PC-9 (cell line): Measurements from ENCODE around the gene FOXS1. TPM values are rescaled to one million over a fixed set of nuclear protein-coding genes. Genes with fewer than 3 reads are reported as not detected.
"Not testable (repeated sequence)": the region's sequence is repeated elsewhere in the genome, so short reads cannot be mapped to it uniquely, and the experiment has no call there.

ENCODE experiments used
- BruUV-seq: library from RNA; stranded (reverse); fragments of 400-500 nt; replicated peaks from 2 replicates; lab custom pipeline; 2021; lab: Mats Ljungman, UMichigan
- CTCF ChIA-PET: fragments of 300-600 bp; sonication (Branson Sonifier 250); formaldehyde crosslinking; loops from one replicate; lab custom pipeline; 2022; ENCODE audit warnings: antibody characterized with exemption; lab: Charles Lee
- POLR2A ChIA-PET: fragments of 300-600 bp; sonication (Branson Sonifier 250); formaldehyde crosslinking; loops from one replicate; lab custom pipeline; 2022; ENCODE audit warnings: antibody characterized with exemption; ENCODE audit not compliant: unreplicated experiment; lab: Charles Lee
- DNase-seq, 2 experiments: peaks; one replicate each; pipeline versions ENCODE4 v3.0.0 to v3.0.0-alpha.2; 2015 to 2022; ENCODE audit warnings: mixed read lengths in 1 of 2
- H2AFZ ChIP-seq: fragments of 200-600 bp; sonication (generic); 2 replicates; pipeline ENCODE4 v1.8.1; 2017; ENCODE audit warnings: antibody characterized with exemption
- H3F3A ChIP-seq: fragments of 200-600 bp; sonication (generic); 2 replicates; pipeline ENCODE4 v1.8.1; 2017; ENCODE audit warnings: antibody characterized with exemption, mild to moderate bottlenecking, low read depth; ENCODE audit not compliant: insufficient read depth
- H3K27ac ChIP-seq: fragments of 200-600 bp; sonication (generic); 2 replicates; pipeline ENCODE4 v1.6.1; 2016; ENCODE audit warnings: mixed run types
- H3K27me3 ChIP-seq: fragments of 200-600 bp; sonication (generic); 2 replicates; pipeline ENCODE4 v1.6.1; 2016; ENCODE audit warnings: low read depth, mixed run types; ENCODE audit not compliant: insufficient read depth
- H3K36me3 ChIP-seq: fragments of 200-600 bp; sonication (generic); 2 replicates; pipeline ENCODE4 v1.6.1; 2016; ENCODE audit warnings: low read depth, mixed run types
- H3K4me1 ChIP-seq: fragments of 200-600 bp; sonication (generic); replicated peaks from 2 replicates; pipeline ENCODE4 v1.6.1; 2016; ENCODE audit warnings: mixed run types; ENCODE audit not compliant: insufficient read depth
- H3K4me2 ChIP-seq: fragments of 200-600 bp; sonication (generic); 2 replicates; pipeline ENCODE4 v1.6.1; 2017; ENCODE audit warnings: mixed run types
- H3K4me3 ChIP-seq: fragments of 200-600 bp; sonication (generic); 2 replicates; pipeline ENCODE4 v1.6.1; 2016; ENCODE audit warnings: mixed run types
- H3K79me2 ChIP-seq: fragments of 200-600 bp; sonication (generic); 2 replicates; pipeline ENCODE4 v1.6.1; 2017; ENCODE audit warnings: low read depth, mixed run types
- H3K9me2 ChIP-seq: fragments of 200-600 bp; sonication (generic); 2 replicates; pipeline ENCODE4 v1.8.1; 2017; ENCODE audit warnings: mild to moderate bottlenecking; ENCODE audit not compliant: insufficient read depth
- H3K9me3 ChIP-seq: fragments of 200-600 bp; sonication (generic); 2 replicates; pipeline ENCODE4 v1.8.1; 2016; ENCODE audit warnings: low read depth; ENCODE audit not compliant: insufficient read depth
- H4K20me1 ChIP-seq: fragments of 200-600 bp; sonication (generic); 2 replicates; pipeline ENCODE4 v1.8.1; 2017; ENCODE audit not compliant: insufficient read depth
- CTCF ChIP-seq: fragments of 200-600 bp; sonication (generic); conservative IDR thresholded peaks from 2 replicates; pipeline ENCODE4 v1.6.1; 2017; ENCODE audit warnings: mixed run types, antibody characterized with exemption, mild to moderate bottlenecking, moderate library complexity
- EZH2 ChIP-seq: fragments of 200-600 bp; sonication (generic); IDR thresholded peaks from 2 replicates; pipeline ENCODE4 v1.8.0; 2017; ENCODE audit warnings: antibody characterized with exemption, low read depth
- intact Hi-C: fragments of 100-400 bp; cut with micrococcal nuclease; formaldehyde crosslinking; loops from one replicate; pipeline ENCODE4 v1.10.0; 2022; ENCODE audit not compliant: unreplicated experiment
- total RNA-seq: library from RNA; stranded (reverse); gene quantifications from 2 replicates; pipeline ENCODE4 v1.2.3, GENCODE V29; 2021

FOXS1 gene
- total RNA-seq, 1 experiment from 2014 or later: not detected

GRCh38 chr20:31817461-31817860, 27.9 kb downstream of the FOXS1 start:
- no peak for DNase-seq
- intact Hi-C loops: no loop called here
- POLR2A ChIA-PET: no interaction called here
- no TSS peak for BruUV-seq
- Histone ChIP-seq H3F3A (no peaks in the 10 kb centered on the region), H2AFZ (no peak overlapping the region), H3K27me3 (no peaks in the 10 kb centered on the region), H3K9me3 (no peaks in the 10 kb centered on the region), H3K4me1 (no peaks in the 10 kb centered on the region), H3K36me3 (no peaks in the 10 kb centered on the region), H3K4me2 (no peak overlapping the region), H3K27ac (no peak overlapping the region), H4K20me1 (no peaks in the 10 kb centered on the region), H3K79me2 (no peaks in the 10 kb centered on the region), H3K9me2 (no peaks in the 10 kb centered on the region), H3K4me3 (no peak overlapping the region)
- CTCF ChIA-PET: no interaction called here
- TF ChIP-seq CTCF (no peak), EZH2 (no peak)

- Histone ChIP-seq H3K4me3 (no peak overlapping the region), H3K9me2 (no peaks in the 10 kb centered on the region), H3K79me2 (no peaks in the 10 kb centered on the region), H3K36me3 (no peaks in the 10 kb centered on the region), H3K4me1 (no peaks in the 10 kb centered on the region), H2AFZ (no peak overlapping the region), H3K9me3 (no peaks in the 10 kb centered on the region), H4K20me1 (no peaks in the 10 kb centered on the region), H3K27me3 (no peaks in the 10 kb centered on the region), H3F3A (no peaks in the 10 kb centered on the region), H3K27ac (no peak overlapping the region), H3K4me2 (no peak overlapping the region)
- intact Hi-C loops: no loop called here
- BruUV-seq: no TSS peak
- DNase-seq: no peak
- ChIA-PET CTCF (interaction anchor here (0.5 kb wide), 1 partner anchor 77 kb away, joined by 5 read pairs; no protein-coding TSS in a partner anchor), POLR2A (interaction anchor here (0.6 kb wide), 1 partner anchor 204 kb away, joined by 6 read pairs; no protein-coding TSS in a partner anchor)
- TF ChIP-seq EZH2: no peak
- no peak for TF ChIP-seq CTCF
Measured at GRCh38 chr20:31816221-31816620, 29.2 kb downstream of the FOXS1 start.

GRCh38 chr20:31815408-31816188, 29.8 kb downstream of the FOXS1 start:
- Histone ChIP-seq H3K36me3 (no peaks in the 10 kb centered on the region), H3K27ac (no peak overlapping the region), H2AFZ (no peak overlapping the region), H3K4me2 (no peak overlapping the region), H3K4me3 (no peak overlapping the region), H3K4me1 (no peaks in the 10 kb centered on the region), H3F3A (no peaks in the 10 kb centered on the region), H3K79me2 (no peaks in the 10 kb centered on the region), H3K9me2 (no peaks in the 10 kb centered on the region), H3K27me3 (no peaks in the 10 kb centered on the region), H3K9me3 (no peaks in the 10 kb centered on the region), H4K20me1 (no peaks in the 10 kb centered on the region)
- CTCF ChIA-PET: interaction anchor here (0.5 kb wide), 1 partner anchor 77 kb away, joined by 5 read pairs; no protein-coding TSS in a partner anchor
- TF ChIP-seq CTCF: no peak
- no peak for TF ChIP-seq EZH2
- intact Hi-C loops: no loop called here
- POLR2A ChIA-PET: interaction anchor here (0.6 kb wide), 1 partner anchor 205 kb away, joined by 6 read pairs; no protein-coding TSS in a partner anchor
- BruUV-seq: no TSS peak
- no peak for DNase-seq

- POLR2A ChIA-PET, H3K27me3 ChIP-seq, intact Hi-C loops, H3K4me3 ChIP-seq, DNase-seq, H2AFZ ChIP-seq, H3K4me1 ChIP-seq, H3K9me3 ChIP-seq, H3K4me2 ChIP-seq, H3K9me2 ChIP-seq, BruUV-seq, H3K36me3 ChIP-seq, H4K20me1 ChIP-seq, H3K79me2 ChIP-seq, H3K27ac ChIP-seq: not testable (repeated sequence)
- peaks cover 12% of the 10 kb centered on the region for H3F3A ChIP-seq
- CTCF ChIA-PET: interaction anchor here (0.7 kb wide), 1 partner anchor 328 kb away, joined by 6 read pairs; no protein-coding TSS in a partner anchor
Measured at GRCh38 chr20:31814142-31814541, 31.3 kb downstream of the FOXS1 start.
